H9 (cell line): ENCODE measurements around the gene KIF2C. TPM values are rescaled to one million over a fixed set of nuclear protein-coding genes. Genes with fewer than 3 reads are reported as not detected.

Source experiments
- DNase-seq: peaks from one replicate; pipeline ENCODE4 v3.0.0-alpha.2; 2017
- H2AFZ ChIP-seq: one replicate; pipeline ENCODE4 v1.6.1; 2013; ENCODE audit warnings: mild to moderate bottlenecking, low read length, control low read depth, moderate library complexity
- H2AK5ac ChIP-seq: 2 replicates; pipeline ENCODE4 v1.6.1; 2013; ENCODE audit warnings: low read length, control low read depth, mixed read lengths; ENCODE audit not compliant: insufficient read length
- H2BK120ac ChIP-seq: one replicate; pipeline ENCODE4 v1.6.1; 2013; ENCODE audit warnings: low read depth, mild to moderate bottlenecking, low read length, control low read depth, inconsistent platforms; ENCODE audit not compliant: poor library complexity, severe bottlenecking
- H2BK12ac ChIP-seq: 2 replicates; pipeline ENCODE4 v1.6.1; 2013; ENCODE audit warnings: low read length, control low read depth, mixed read lengths, low read depth; ENCODE audit not compliant: insufficient read length
- H2BK15ac ChIP-seq: 2 replicates; pipeline ENCODE4 v1.6.1; 2013; ENCODE audit warnings: low read depth, low read length, control low read depth
- H2BK20ac ChIP-seq: one replicate; pipeline ENCODE4 v1.6.1; 2013; ENCODE audit warnings: low read depth, mild to moderate bottlenecking, low read length, control low read depth, inconsistent platforms; ENCODE audit not compliant: poor library complexity, severe bottlenecking
- H2BK5ac ChIP-seq: 2 replicates; pipeline ENCODE4 v1.6.1; 2013; ENCODE audit warnings: low read length, control low read depth, mixed read lengths; ENCODE audit not compliant: insufficient read length
- H3K14ac ChIP-seq: 2 replicates; pipeline ENCODE4 v1.6.1; 2013; ENCODE audit warnings: low read length, control low read depth; ENCODE audit not compliant: insufficient read depth
- H3K18ac ChIP-seq: 2 replicates; pipeline ENCODE4 v1.6.1; 2013; ENCODE audit warnings: low read depth, mild to moderate bottlenecking, mixed read lengths, low read length, control low read depth; ENCODE audit not compliant: insufficient read length
- H3K23ac ChIP-seq: 2 replicates; pipeline ENCODE4 v1.6.1; 2013; ENCODE audit warnings: low read length, control low read depth, mixed read lengths, low read depth; ENCODE audit not compliant: insufficient read length
- H3K23me2 ChIP-seq: 2 replicates; pipeline ENCODE4 v1.6.1; 2013; ENCODE audit warnings: low read depth, mild to moderate bottlenecking, mixed read lengths, low read length, control low read depth; ENCODE audit not compliant: insufficient read length, poor library complexity, severe bottlenecking
- H3K27ac ChIP-seq: 2 replicates; pipeline ENCODE4 v1.5.1; 2013; ENCODE audit warnings: low read length, control low read depth, mixed read lengths, low read depth; ENCODE audit not compliant: insufficient read length
- H3K27me3 ChIP-seq: 2 replicates; pipeline ENCODE4 v1.6.1; 2013; ENCODE audit warnings: low read length, control low read depth, inconsistent platforms; ENCODE audit not compliant: insufficient read depth
- H3K4ac ChIP-seq: 2 replicates; pipeline ENCODE4 v1.6.1; 2013; ENCODE audit warnings: low read depth, mild to moderate bottlenecking, control low read depth, inconsistent platforms, low read length, moderate library complexity
- H3K4me1 ChIP-seq: 2 replicates; pipeline ENCODE4 v1.6.1; 2013; ENCODE audit warnings: low read length, control low read depth, inconsistent platforms; ENCODE audit not compliant: insufficient read depth
- H3K4me2 ChIP-seq: 2 replicates; pipeline ENCODE4 v1.6.1; 2013; ENCODE audit warnings: low read length, control low read depth, mixed read lengths; ENCODE audit not compliant: insufficient read length, insufficient read depth
- H3K56ac ChIP-seq: 2 replicates; pipeline ENCODE4 v1.6.1; 2013; ENCODE audit warnings: low read depth, mild to moderate bottlenecking, mixed read lengths, low read length, control low read depth; ENCODE audit not compliant: insufficient read length
- H3K79me1 ChIP-seq: 2 replicates; pipeline ENCODE4 v1.6.1; 2013; ENCODE audit warnings: low read depth, mild to moderate bottlenecking, moderate library complexity, low read length, control low read depth, inconsistent platforms; ENCODE audit not compliant: insufficient read depth, poor library complexity, severe bottlenecking
- H3K79me2 ChIP-seq: 2 replicates; pipeline ENCODE4 v1.6.1; 2013; ENCODE audit warnings: low read length, control low read depth, inconsistent platforms; ENCODE audit not compliant: insufficient read depth
- H3K9ac ChIP-seq: 2 replicates; pipeline ENCODE4 v1.6.1; 2013; ENCODE audit warnings: low read length, control low read depth, mixed read lengths; ENCODE audit not compliant: insufficient read length; ENCODE audit errors: extremely low read depth
- H3K9me3 ChIP-seq: one replicate; pipeline ENCODE4 v1.6.1; 2013; ENCODE audit warnings: low read depth, low read length, inconsistent platforms; ENCODE audit not compliant: control insufficient read depth
- H3T11ph ChIP-seq: one replicate; pipeline ENCODE4 v1.6.1; 2013; ENCODE audit warnings: mild to moderate bottlenecking, low read length, control low read depth, inconsistent platforms
- H4K20me1 ChIP-seq: one replicate; pipeline ENCODE4 v1.6.1; 2013; ENCODE audit not compliant: control insufficient read depth, insufficient read length, insufficient read depth
- H4K5ac ChIP-seq: 2 replicates; pipeline ENCODE4 v1.6.1; 2013; ENCODE audit warnings: low read depth, mild to moderate bottlenecking, mixed read lengths, low read length, control low read depth; ENCODE audit not compliant: insufficient read length
- H4K8ac ChIP-seq: replicated peaks from 2 replicates; pipeline ENCODE4 v1.6.1; 2013; ENCODE audit warnings: low read length, control low read depth, mixed read lengths, low read depth; ENCODE audit not compliant: insufficient read length
- H4K91ac ChIP-seq: 2 replicates; pipeline ENCODE4 v1.6.1; 2013; ENCODE audit warnings: low read depth, mild to moderate bottlenecking, moderate library complexity, mixed read lengths, low read length, control low read depth; ENCODE audit not compliant: insufficient read length
- H3K27ac Mint-ChIP-seq, 3 experiments: 2 replicates in 2 of 3; 3 replicates in 1 of 3; pipeline ENCODE4 v1.8.0; 2020 to 2021; ENCODE audit warnings: mixed read lengths in 3 of 3, mild to moderate bottlenecking in 1 of 3, moderate library complexity in 1 of 3
- H3K27me3 Mint-ChIP-seq: 2 replicates; pipeline ENCODE4 v1.8.0; 2021; ENCODE audit warnings: low read depth, mild to moderate bottlenecking, moderate library complexity, mixed read lengths
- H3K36me3 Mint-ChIP-seq, 3 experiments: 2 replicates in 2 of 3; 3 replicates in 1 of 3; pipeline ENCODE4 v1.8.0; 2020 to 2021; ENCODE audit warnings: low read depth in 3 of 3, mixed read lengths in 3 of 3; ENCODE audit not compliant: insufficient read depth in 1 of 3
- H3K4me1 Mint-ChIP-seq, 2 experiments: 2 replicates each; pipeline ENCODE4 v1.8.0; 2020; ENCODE audit warnings: mixed read lengths in 2 of 2
- H3K4me3 Mint-ChIP-seq, 2 experiments: 2 replicates in 1 of 2; 3 replicates in 1 of 2; pipeline ENCODE4 v1.8.0; 2020 to 2021; ENCODE audit warnings: mild to moderate bottlenecking in 2 of 2, mixed read lengths in 2 of 2, moderate library complexity in 1 of 2
- H3K9me3 Mint-ChIP-seq, 2 experiments: 2 replicates in 1 of 2; 3 replicates in 1 of 2; pipeline ENCODE4 v1.8.0; 2020; ENCODE audit warnings: mild to moderate bottlenecking in 2 of 2, mixed read lengths in 2 of 2, moderate library complexity in 1 of 2
- CTCF ChIP-seq: fragments of 200-600 bp; sonication (generic); conservative IDR thresholded peaks from 3 replicates; pipeline ENCODE4 v1.8.0; 2021; ENCODE audit warnings: antibody characterized with exemption, mild to moderate bottlenecking
- WGBS: extraction: QIAGEN DNeasy Blood & Tissue Kit; methylation state at CpG from one replicate; pipeline ENCODE4 v1.1.7; 2013; ENCODE audit warnings: missing lambda C conversion rate, low lambda C conversion rate, mixed read lengths; ENCODE audit not compliant: insufficient read length; ENCODE audit errors: extremely low coverage; 5-methylcytosine and 5-hydroxymethylcytosine counted together
- total RNA-seq: library from RNA; stranded (reverse); gene quantifications from 2 replicates; pipeline ENCODE4 v1.2.1, GENCODE V29; 2021

Gene KIF2C
- total RNA-seq, 1 experiment from 2014 or later = 73.1 TPM

GRCh38 chr1:44808063-44808937 is 68.7 kb downstream of the KIF2C start, which contains the start of gene BTBD19:
TSS of gene BTBD19 (plus strand) at chr1:44808523. CDS start at chr1:44808821, 298 bp downstream.
- Mint-ChIP-seq H3K36me3 (peaks cover 3 to 26% (median 20%) of the 10 kb centered on the region in 3 experiments; a peak in 6 of 7 replicates), H3K9me3 (no peaks in the 10 kb centered on the region), H3K4me3 (peak within 1 kb of the TSS; percentile 22 to 58), H3K27me3 (no peaks in the 10 kb centered on the region; the same call in 1 of the 2 replicates), H3K4me1 (peaks cover 31 to 36% of the 10 kb centered on the region in 2 experiments), H3K27ac (peak within 1 kb of the TSS; percentile 95 to 100 (median 96))
- Histone ChIP-seq H3K9ac (peak within 1 kb of the TSS; percentile 51), H3K27ac (peak within 1 kb of the TSS; percentile 85), H3K23ac (no peak within 1 kb of the TSS), H4K5ac (peak within 1 kb of the TSS; percentile 35), H3T11ph (peak within 1 kb of the TSS; percentile 47), H2AFZ (no peak within 1 kb of the TSS), H3K79me2 (no peaks in the 10 kb centered on the region), H3K79me1 (no peaks in the 10 kb centered on the region), H4K8ac (no peak within 1 kb of the TSS), H2BK20ac (no peak within 1 kb of the TSS), H3K23me2 (peaks cover 4% of the 10 kb centered on the region), H3K56ac (no peak within 1 kb of the TSS), H4K20me1 (no peaks in the 10 kb centered on the region), H3K4ac (peak within 1 kb of the TSS; percentile 72), H2BK15ac (no peak within 1 kb of the TSS), H3K4me1 (peaks cover 10% of the 10 kb centered on the region; the same call in 1 of the 2 replicates), H2BK5ac (peak within 1 kb of the TSS; percentile 47), H3K4me2 (peak within 1 kb of the TSS; percentile 29), H2BK120ac (peak within 1 kb of the TSS; percentile 82), H2BK12ac (peak within 1 kb of the TSS; percentile 94), H3K27me3 (no peaks in the 10 kb centered on the region), H3K14ac (peak within 1 kb of the TSS; percentile 89), H2AK5ac (peak within 1 kb of the TSS; percentile 7), H3K18ac (peak within 1 kb of the TSS; percentile 91), H3K9me3 (no peaks in the 10 kb centered on the region), H4K91ac (peak within 1 kb of the TSS; percentile 68)
- peak; percentile 88 for DNase-seq
- WGBS = no CpG with 5 or more reads among the region's 23 CpGs
- TF ChIP-seq CTCF = no peak
